NCI-H2107 treated with DMSO at 0.1 percent for 48 hours (cell line): ENCODE results near the gene OTOP3.
"Not testable (repeated sequence)": the region's sequence is repeated elsewhere in the genome, so short reads cannot be mapped to it uniquely, and the experiment has no call there.

Experiments
- DNase-seq: peaks from one replicate; lab custom pipeline; 2025; ENCODE audit not compliant: unreplicated experiment; lab: John Stamatoyannopoulos, UW

The OTOP3 gene, protein sequence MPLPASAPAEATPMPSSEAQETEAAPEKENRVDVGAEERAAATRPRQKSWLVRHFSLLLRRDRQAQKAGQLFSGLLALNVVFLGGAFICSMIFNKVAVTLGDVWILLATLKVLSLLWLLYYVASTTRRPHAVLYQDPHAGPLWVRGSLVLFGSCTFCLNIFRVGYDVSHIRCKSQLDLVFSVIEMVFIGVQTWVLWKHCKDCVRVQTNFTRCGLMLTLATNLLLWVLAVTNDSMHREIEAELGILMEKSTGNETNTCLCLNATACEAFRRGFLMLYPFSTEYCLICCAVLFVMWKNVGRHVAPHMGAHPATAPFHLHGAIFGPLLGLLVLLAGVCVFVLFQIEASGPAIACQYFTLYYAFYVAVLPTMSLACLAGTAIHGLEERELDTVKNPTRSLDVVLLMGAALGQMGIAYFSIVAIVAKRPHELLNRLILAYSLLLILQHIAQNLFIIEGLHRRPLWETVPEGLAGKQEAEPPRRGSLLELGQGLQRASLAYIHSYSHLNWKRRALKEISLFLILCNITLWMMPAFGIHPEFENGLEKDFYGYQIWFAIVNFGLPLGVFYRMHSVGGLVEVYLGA

DNA sequence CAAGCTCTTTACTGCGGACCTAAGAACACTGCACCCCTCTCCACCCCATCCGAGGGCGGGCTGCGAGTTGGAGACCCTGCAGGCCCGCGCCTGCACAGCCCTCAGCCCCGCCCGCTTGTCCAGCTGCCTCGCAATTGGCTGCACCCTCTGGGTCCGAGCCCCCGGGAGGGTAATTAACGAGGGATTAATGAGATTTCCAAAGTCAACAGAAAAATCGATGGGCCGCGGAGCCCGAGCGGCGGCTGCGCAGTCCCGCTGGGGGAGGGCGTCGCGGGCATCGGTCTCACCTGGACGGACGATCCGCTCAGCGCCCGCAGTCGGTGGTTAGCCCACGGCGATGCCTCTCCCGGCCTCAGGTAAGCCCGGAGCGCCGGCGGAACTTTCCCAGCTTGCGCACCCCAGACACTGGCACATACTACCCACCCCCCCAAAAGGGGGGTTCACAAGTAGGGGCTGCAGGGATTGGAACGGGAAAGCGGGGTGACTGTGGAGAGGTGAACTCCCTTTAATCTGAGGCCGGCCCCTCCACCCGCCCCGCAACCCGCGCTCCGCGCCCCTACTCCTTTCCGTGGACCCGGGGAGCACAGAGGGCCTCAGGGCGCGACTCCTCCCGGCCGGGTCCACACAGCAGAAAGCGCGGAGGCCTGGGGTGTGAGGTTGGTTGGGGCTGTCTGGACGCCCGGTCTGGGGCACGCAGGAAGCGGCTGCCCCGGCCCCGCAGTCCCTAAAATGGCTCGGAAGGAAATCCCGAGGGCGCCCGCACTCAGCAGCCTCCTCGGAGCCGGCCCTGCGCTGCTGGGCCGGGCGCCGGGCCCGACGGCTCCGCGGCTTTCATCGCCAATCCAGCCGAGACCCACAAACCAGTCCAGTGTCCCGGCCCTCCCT lies at the start of gene OTOP3:
Gene OTOP3 (plus strand): TSS at position 314 of the 885 bp plus-strand sequence. CDS start 24 bp downstream, at position 338.
- DNase-seq: no peak

DNA sequence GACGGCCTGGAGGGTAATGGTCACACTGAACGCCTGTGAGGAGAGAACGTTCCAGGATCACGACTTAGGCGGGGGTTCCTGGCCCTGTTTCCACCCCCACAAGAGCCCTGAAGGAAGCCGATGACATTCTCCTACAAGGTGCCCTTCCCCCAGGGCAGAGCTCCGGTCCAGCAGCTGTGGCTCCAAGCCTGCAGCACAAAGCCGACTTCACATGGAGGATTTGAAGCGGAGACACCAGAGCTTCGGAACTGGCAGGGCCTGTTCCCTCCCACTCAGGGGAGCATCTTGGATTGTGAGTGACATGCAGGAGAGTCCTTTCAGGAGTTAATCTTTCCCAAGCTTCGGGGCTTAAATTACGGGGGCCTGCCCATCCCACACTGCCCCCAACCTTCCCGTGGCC lies 47.2 kb upstream of the OTOP3 start:
- DNase-seq: no peak

DNA sequence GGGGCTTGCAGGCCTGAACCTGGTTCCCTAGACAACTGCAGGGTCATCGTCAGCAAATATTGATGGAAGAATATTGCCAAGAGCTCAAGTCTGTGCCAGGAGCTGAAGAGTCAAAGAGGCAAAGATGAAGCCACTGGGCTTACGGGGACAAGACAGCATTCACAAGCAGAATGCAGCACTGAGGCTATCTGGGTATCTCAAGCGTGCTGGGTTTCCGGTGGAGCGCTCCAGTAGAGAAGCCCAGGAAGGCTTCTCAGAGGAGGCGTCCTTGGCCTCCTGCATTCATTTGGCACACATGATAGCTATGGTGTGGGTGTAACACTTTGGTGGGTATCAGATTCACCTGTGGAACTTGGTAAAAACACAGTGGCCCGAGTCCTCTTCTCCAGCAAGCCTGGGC lies 45.1 kb upstream of the OTOP3 start:
- DNase-seq: no peak

DNA sequence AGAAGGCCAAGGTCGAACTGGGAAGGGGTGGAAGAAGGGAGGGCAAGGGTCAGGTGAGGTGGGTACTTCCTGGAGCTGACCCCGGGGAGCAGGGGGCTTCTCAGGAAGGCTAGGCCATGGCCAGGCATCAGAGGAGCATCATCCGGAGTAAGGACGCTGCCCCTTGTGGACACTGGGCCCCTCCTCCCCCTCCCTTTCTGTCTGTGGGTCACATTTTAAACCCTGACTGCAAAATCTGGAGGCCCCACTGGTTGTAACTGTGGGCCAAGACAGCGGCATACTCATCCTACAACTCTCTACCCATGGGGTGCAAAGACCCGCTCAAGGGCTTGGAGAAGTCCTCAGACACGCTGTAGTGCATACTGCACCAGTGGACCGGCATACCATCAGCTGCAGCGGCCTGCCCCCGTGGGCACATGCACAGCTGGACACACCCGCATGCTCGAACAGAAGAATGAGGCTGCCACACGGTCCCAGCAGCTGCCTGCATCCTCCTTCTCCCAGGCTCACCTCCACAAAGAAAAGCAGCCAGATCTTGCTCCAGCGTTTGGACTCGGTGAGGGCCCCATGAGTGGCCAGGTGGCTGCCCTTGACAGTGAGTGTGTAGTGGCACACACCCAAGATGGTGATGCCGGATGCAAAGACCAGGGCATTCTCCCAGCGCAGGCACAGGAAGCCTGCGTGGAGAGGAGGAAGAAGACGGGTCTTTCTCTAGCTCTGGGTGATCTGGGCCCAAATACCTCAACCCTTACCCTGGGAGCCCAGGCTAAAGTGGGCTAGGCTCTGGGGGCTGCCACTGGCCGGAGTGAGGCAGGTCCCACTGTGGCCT lies 43.5 kb upstream of the OTOP3 start:
- peak; percentile 6 for DNase-seq

DNA sequence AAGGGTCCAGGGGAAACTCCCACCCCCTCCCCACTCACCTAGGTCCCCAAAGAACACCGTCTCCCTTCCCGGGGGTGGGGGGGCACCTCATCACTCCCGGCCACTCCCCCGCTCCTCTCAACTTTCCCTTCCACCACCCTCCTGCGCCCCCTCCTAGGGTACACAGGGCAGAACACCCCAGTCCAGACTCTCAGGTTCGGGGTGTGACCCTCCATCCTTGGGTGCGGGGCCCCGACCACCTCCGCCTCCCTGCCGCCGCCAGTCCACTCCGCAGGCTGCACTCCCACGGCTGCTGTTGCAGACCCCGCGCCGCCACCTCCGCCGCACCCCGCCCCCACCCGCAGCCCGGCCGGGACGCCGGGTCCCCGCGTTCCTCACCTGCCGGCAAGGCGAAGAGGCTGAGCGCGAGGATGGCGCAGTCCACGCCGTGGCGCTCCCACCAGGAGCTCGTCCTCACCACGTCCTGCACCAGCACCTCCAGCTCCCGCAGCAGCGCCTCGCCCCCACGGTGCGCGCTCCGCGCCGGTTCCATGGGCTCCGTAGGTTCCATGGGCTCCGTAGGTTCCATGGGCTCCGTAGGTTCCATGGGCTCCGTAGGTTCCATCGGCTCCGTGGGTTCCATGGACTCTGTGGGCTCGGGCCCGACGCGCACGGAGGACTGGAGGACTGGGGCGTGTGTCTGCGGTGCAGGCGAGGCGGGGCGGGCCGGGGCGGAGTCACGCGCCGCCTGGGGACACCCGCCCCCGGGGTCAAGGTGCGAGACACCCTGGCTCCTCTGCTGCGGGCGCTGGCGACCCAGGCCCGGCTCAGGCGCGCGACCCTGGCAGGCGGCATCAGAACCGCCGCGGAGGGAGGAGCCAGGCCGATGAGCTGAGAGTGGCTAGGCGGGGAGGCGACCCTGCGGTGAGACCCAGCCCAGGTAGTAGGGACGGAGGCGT lies 42.5 kb upstream of the OTOP3 start, which contains the start of gene FADS6:
Gene FADS6 (minus strand): TSS at position 660 of the 938 bp plus-strand sequence. CDS start 38 bp downstream, at position 622.
- no peak for DNase-seq

DNA sequence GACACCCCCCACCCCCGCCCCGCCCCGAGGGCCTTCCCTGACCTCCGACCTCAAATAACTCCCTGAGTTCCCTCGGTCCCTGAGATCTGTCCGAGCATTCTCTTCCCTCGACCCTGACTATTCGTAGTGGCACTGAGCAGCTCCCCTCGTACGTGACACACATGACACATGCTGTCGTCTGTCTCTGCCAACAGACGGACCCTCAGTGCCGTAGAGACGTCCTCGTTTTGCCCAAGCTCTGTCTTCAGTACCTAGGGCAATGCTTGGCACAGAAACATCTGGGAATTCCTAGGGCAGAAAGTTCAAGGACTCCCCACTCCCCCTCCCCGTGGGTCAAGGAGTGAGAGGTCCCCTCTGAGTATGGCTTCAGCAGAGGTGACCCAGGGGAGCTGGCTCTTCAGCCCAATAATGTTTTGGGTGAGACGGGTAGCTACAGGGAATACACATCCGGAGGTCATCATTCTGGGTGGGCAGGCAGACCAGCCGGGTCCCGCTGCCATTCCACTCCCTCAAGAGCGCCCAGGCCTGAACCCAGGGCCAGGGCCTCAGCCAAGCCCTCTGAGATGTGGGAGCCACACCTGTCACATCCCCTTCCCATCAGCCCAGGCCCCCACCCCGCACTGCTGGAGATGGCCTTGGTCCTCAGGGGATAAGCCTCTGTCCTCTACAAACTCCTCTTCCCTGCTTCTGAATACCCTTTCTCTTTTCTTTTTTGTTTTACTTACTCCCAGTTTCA lies 41.6 kb upstream of the OTOP3 start:
- no peak for DNase-seq

DNA sequence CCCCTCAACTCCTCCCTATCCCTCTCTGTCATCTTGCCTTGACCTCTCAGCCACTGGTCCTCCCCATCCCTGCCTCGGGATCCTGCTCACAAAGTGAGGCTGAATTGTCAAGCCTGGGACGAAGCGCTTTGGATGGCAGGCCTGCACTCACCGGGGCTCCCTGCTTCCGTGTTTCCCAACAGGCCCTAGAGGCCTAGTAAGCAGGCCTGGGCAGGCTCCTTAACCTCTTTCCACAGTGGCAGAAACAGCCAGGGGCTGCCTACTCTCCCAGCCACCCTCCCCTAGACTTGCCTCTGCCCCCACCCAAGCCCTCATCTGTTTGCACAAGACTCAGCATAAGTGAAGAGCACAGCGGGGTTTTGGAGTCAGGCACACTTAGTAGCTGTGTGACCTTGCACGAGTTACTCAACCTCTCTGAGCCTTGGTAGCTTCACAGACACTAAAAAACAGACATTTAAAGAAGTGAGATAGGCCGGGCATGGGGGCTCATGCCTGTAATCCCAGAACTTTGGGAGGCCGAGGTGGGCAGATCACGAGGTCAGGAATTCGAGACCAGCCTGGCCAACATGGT lies 37.2 kb upstream of the OTOP3 start:
- DNase-seq: no peak

DNA sequence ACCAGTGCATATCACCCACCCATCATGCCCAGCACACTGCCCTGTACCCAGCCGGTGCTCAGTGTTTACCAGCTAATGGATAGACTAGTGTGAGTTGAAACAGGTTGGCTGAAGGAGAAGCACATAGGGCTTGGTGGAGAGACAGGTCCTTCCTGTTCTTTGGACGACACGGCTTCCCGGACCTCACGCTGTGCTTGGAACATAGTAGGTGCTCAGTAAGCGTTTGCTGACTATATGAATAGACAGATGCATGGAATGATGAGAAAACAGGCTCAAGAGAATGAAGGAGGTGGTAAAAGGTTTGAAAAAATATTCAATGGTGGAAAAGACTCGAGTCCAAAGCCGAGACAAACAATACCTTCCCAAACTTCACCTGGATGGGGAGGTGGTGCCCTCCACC lies 35.5 kb upstream of the OTOP3 start:
- no peak for DNase-seq

DNA sequence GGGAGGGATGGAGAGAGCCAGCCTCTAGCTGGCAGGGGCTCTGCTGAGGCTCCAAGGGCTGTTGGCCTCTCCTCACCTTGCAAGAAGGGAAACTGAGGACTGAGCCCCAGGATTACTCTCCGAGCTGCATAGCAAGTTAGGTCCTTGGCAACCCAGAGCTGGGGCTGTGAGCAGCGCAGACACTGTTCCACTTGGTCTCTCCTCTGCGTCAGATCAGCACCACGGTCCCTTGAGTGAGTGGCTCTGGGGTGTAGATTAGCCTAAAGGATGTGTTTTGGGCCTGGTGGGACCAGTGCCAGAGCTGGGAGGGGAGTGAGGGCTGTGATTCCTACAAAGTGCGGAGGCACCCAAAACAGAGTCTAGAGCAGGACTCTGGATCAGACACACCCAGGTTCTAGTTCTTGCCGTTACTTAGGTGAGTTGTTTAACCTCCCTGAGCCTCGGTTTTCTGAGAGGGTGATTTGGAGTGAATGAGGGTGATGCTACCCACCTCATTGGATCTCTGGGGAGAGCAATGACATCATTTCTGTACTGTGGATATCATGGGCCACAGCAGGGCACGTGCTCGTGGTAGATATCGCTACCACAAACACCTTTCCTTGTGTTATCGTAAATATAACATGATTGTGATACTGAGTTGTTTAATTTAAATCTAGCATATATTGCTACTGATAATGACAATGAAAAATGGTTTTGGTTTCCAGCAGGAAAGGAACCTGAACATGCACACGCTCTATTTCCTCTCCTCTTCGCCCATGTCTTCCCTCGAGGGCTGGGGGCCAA lies 34.2 kb upstream of the OTOP3 start:
- DNase-seq: no peak

DNA sequence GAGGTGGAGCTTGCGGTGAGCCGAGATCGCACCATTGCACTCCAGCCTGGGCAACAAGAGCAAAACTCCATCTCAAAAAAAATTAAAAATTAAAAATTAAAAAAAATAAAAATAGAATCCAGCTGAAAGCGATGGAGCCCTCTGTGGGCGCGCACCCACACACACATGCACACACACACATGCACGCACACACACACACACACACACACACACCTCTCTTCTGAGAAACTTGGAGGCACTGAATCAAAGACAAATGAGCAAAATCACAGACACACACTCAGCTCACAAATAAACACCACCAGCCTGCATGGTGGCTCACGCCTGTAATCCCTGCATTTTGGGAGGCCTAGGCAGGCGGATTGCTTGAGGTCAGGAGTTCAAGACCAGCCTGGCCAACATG lies 32.7 kb upstream of the OTOP3 start:
- DNase-seq: no peak

DNA sequence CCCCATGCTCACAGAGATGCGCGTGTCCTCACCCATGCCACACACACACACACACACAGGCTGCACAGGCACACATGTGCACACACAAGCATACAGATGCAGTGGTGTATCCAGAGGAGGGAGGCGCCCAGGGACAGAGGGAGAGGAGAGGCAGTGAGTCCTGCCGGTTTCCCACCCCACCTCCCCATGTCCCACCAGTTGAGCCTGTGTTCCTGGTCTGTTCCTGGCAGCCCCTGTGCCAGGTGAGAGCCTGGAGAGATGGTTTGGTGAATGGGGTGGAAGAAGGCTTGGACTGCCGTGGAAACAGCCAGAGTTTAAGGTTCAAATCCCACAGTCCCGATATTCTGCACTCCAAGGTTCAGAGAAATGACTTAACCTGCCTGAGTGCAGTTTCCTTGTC lies 32.0 kb upstream of the OTOP3 start:
- DNase-seq: no peak

DNA sequence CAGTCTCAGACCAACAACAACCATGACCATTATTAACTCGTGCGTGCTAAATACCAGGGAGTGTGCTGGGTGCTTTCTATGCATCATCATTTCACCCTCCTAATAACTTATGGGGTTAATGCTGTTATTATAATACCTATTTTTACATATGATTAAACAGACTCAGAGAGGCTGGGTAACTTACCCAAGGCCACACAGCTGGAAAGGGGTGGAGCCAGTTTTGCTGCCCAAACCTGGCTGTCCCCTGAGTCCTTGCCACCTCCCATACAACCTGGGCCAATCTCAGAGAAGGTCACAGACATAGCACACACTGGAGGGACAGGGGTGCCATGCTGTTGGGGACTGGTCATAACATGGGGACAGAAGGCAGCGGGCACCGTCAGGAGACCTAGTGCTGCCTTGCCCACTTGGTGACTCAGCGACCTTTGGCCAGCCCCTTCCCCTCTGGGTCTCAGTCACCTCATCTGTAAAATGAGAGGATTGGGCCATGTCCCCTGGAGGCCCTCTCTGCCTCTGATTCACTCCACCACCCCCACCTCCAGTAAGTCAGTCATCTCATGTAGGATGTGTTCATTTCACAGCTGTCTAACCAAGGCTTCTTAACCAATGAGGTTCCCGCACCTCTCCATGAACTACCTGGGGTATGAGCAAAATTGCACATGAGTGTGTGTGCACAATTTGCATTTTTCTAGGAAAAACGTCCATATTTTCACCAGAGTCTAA lies 30.9 kb upstream of the OTOP3 start:
- no peak for DNase-seq

DNA sequence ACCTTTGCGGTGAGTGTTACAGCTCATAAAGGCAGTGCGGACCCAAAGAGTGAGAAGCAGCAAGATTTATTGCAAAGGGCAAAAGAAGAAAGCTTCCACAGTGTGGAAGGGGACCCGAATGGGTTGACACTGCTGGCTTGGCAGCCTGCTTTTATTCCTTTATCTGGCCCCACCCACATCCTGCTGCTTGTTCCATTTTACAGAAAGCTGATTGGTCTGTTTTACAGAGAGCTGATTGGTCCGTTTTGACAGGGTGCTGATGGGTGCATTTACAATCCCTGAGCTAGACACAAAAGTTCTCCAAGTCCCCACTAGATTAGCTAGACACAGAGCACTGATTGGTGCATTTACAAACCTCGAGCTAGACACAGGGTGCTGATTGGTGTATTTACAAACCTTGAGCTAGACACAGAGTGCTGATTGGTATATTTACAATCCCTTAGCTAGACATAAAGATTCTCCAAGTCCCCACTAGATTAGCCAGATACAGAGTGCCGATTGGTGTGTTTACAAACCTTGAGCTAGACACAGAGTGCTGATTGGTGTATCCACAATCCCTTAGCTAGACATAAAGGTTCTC lies 29.4 kb upstream of the OTOP3 start:
- not testable (repeated sequence) for DNase-seq

DNA sequence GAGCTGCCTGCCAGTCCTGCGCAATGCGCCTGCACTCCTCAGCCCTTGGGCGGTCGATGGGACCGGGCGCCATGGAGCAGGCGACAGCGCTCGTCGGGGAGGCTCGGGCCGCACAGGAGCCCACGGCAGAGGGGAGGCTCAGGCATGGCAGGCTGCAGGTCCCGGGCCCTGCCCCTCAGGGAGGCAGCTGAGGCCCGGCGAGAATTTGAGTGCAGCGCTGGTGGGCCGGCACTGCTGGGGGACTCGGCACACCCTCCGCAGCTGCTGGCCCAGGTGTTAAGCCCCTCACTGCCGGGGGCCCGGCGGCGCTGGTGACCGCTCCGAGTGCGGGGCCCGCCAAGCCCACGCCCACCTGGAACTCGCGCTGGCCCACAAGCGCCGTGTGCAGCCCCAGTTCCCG lies 28.7 kb upstream of the OTOP3 start:
- DNase-seq: no peak

DNA sequence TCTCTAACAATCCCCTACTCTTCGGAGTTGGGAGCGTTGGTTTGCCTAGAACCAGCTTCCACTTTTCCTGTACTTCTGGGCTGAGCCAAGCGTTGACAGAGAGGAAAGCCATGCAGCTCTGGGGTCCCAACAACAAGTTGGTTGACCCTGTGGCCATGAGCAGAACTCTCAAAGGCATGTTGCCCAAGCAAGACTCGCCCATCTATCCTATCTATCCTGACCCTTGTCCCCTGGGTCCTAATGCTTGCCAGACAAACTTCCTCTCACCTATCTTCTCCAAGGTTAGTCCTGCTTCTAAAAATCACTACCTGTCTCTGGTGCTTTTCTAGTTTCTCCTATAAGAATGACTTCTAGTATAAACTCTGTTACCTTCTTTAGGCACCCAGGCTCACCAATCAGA lies 26.6 kb upstream of the OTOP3 start:
- DNase-seq: not testable (repeated sequence)

DNA sequence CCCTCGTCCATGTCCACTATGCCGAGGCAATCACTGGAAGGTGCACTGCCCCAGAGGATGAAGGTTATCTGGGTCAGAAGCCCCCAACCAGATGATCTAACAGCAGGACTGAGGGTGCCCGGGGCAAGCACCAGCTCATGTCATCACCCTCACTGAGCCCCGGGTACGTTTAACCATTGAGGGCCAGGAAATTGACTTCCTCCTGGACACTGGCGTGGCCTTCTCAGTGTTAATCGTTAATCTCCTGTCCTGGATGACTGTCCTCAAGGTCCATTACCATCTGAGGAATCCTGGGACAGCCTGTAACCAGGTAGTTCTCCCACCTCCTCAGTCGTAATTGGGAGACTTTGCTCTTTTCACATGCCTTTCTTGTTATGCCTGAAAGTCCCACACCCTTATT lies 24.3 kb upstream of the OTOP3 start:
- not testable (repeated sequence) for DNase-seq
